Type B pancreatic cell (in vitro differentiated cells): ENCODE data around the gene GNAS-AS1. TPM values are rescaled to one million over a fixed set of nuclear protein-coding genes. Genes with fewer than 3 reads are reported as not detected.

Experiments used
- DNase-seq: peaks from one replicate; pipeline ENCODE4 v3.0.0; 2021; ENCODE audit warnings: mixed read lengths; ENCODE audit not compliant: unreplicated experiment; ENCODE audit errors: extremely low spot score
- H3K27ac Mint-ChIP-seq: 2 replicates; pipeline ENCODE4 v1.8.0; 2021; ENCODE audit warnings: mild to moderate bottlenecking, mixed read lengths
- H3K27me3 Mint-ChIP-seq: 2 replicates; pipeline ENCODE4 v1.8.0; 2021; ENCODE audit warnings: mixed read lengths
- H3K36me3 Mint-ChIP-seq: 2 replicates; pipeline ENCODE4 v1.8.0; 2021; ENCODE audit warnings: mixed read lengths
- H3K4me1 Mint-ChIP-seq: one replicate; pipeline ENCODE4 v1.8.0; 2021; ENCODE audit warnings: mixed read lengths; ENCODE audit not compliant: unreplicated experiment
- H3K4me3 Mint-ChIP-seq: 2 replicates; pipeline ENCODE4 v1.8.0; 2021; ENCODE audit warnings: mild to moderate bottlenecking, mixed read lengths
- H3K9me3 Mint-ChIP-seq: 2 replicates; pipeline ENCODE4 v1.8.0; 2021; ENCODE audit warnings: mixed read lengths
- total RNA-seq: library from RNA; stranded (reverse); gene quantifications from 2 replicates; pipeline ENCODE4 v1.2.1, GENCODE V29; 2021; ENCODE audit warnings: low replicate concordance
- TF ChIP-seq, protein P1 (sequence below): fragments of 200-600 bp; sonication (generic); conservative IDR thresholded peaks from 2 replicates; pipeline ENCODE4 v1.5.0; 2021; ENCODE audit warnings: antibody characterized with exemption, mild to moderate bottlenecking

Gene GNAS-AS1
- total RNA-seq, 1 donor from 2014 or later = 6.1 TPM

DNA sequence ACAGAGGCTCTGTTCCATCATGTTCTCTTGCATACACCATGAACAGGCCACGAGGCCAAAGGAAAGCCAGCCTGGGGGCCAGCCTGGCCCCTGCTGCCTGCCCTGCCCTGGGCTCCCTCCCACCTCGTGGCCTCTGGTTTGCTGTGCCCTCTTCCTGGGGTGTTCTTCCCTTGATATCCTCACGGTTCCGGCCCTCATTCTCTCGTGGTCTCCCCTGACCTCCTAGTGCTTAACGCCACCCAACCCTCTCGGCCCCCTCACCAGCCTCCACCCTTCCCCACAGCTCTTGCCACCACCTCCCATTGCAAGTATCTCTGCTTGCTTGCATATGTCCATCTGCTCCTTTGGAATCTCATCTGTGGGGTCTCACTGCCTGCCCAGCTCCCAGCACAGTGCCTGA lies 73.0 kb downstream of the GNAS-AS1 start:
- Mint-ChIP-seq H3K36me3 (no peaks in the 10 kb centered on the region), H3K27me3 (peaks cover 65% of the 10 kb centered on the region), H3K27ac (no peak overlapping the region), H3K4me1 (no peaks in the 10 kb centered on the region), H3K4me3 (no peak overlapping the region), H3K9me3 (no peaks in the 10 kb centered on the region)
- DNase-seq = no peak
- TF ChIP-seq, protein P1, sequence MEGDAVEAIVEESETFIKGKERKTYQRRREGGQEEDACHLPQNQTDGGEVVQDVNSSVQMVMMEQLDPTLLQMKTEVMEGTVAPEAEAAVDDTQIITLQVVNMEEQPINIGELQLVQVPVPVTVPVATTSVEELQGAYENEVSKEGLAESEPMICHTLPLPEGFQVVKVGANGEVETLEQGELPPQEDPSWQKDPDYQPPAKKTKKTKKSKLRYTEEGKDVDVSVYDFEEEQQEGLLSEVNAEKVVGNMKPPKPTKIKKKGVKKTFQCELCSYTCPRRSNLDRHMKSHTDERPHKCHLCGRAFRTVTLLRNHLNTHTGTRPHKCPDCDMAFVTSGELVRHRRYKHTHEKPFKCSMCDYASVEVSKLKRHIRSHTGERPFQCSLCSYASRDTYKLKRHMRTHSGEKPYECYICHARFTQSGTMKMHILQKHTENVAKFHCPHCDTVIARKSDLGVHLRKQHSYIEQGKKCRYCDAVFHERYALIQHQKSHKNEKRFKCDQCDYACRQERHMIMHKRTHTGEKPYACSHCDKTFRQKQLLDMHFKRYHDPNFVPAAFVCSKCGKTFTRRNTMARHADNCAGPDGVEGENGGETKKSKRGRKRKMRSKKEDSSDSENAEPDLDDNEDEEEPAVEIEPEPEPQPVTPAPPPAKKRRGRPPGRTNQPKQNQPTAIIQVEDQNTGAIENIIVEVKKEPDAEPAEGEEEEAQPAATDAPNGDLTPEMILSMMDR = no peak

DNA sequence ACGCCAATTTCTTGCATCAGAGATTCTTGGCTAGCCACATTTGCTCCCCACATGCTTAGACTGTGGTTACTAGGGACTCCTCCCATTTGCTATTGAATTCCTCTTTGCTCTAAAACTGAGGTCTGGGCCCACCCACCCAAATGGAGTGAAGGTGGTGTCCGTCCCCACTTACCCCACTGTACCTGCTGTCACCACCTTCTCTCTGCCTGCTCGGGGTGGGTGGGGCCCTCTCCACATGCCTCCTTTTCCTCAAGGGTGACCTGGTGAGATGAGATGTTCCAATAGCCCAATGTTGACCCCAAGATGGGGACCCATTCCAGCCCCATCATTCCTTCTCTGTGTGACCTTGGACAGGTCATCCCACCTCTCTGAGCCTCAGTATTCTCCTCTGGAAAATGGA lies 74.6 kb downstream of the GNAS-AS1 start:
- Mint-ChIP-seq H3K4me1 (no peaks in the 10 kb centered on the region), H3K36me3 (no peaks in the 10 kb centered on the region), H3K27ac (no peak overlapping the region), H3K4me3 (no peak overlapping the region), H3K27me3 (peaks cover 62% of the 10 kb centered on the region), H3K9me3 (no peaks in the 10 kb centered on the region)
- DNase-seq = no peak
- TF ChIP-seq, protein P1 = no peak

DNA sequence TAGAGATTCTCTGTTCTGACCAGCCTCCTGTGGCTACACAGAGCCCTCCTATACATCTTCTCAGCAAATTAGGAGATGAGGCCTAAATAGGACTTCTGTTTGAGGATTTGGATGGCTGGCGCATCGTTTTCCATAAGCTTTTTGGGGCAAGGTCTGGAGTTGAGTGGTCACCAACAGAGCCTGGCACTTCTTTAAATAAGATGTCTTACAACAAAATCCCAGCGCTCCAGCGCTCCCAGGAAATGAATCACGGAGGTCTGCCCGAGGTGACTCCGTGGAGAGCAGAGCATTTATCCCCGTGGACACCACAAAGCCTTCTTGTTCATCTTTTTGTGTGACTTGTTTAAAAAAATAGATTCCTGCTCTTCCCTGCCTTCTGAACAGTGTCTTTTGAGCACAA lies 75.3 kb downstream of the GNAS-AS1 start:
- H3K9me3 Mint-ChIP-seq = no peaks in the 10 kb centered on the region
- H3K4me1 Mint-ChIP-seq = no peaks in the 10 kb centered on the region
- H3K36me3 Mint-ChIP-seq = no peaks in the 10 kb centered on the region
- H3K4me3 Mint-ChIP-seq = no peak overlapping the region
- no peak for DNase-seq
- TF ChIP-seq, protein P1 = no peak
- no peak overlapping the region for H3K27ac Mint-ChIP-seq
- H3K27me3 Mint-ChIP-seq = peaks cover 62% of the 10 kb centered on the region

DNA sequence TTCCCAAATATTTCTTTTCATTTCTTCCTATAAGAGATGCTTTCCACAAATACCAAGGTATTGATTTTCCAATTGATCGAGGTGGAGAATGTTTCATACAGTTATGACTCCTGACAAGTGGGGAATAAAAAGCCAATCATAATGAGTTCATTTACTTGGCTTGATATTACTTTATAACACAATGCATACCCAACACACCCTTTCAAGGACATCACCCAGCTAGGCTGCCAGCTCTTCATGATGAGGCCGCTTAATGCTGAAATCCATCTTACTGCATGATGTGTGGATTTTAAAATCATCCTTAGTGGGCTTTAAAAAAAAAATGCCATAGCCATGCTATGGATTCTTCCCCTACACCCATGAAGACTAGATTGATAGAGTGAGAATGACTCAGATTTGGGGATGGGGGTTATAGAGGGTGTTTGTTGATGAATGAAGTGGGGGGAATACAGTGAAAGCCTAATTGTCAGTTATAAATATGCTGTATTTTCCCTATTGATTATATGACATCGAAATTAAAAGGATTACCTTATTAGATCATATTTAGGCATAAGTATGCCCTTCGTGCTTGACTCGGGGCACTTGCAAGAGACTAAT lies 75.9 kb downstream of the GNAS-AS1 start:
- Mint-ChIP-seq H3K27ac (no peak overlapping the region), H3K4me1 (no peaks in the 10 kb centered on the region), H3K9me3 (no peaks in the 10 kb centered on the region), H3K27me3 (peaks cover 64% of the 10 kb centered on the region), H3K36me3 (no peaks in the 10 kb centered on the region), H3K4me3 (no peak overlapping the region)
- DNase-seq = no peak
- TF ChIP-seq, protein P1 = no peak

DNA sequence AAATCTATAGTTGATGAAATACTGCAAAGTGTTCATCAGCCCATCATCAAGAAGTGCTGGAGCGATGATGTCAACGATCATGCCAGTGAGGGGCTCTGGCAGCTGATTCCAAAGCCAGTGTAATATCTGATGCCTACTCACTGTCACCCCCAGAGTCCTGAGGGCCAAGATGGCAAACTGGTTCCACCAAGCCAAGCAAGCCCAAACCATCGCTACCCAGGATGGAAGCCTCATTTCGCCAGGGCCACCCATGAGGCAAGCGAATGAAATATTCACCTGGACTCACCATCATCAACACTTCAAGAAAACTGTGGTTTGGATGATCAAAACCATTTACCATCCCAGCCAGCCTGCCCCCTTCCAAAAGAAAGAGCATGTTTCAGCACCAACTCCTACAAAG lies 76.5 kb downstream of the GNAS-AS1 start:
- no peak for DNase-seq
- Mint-ChIP-seq H3K36me3 (no peaks in the 10 kb centered on the region), H3K4me3 (no peak overlapping the region), H3K9me3 (no peaks in the 10 kb centered on the region), H3K4me1 (no peaks in the 10 kb centered on the region), H3K27ac (no peak overlapping the region), H3K27me3 (peaks cover 66% of the 10 kb centered on the region)
- TF ChIP-seq, protein P1 = no peak

DNA sequence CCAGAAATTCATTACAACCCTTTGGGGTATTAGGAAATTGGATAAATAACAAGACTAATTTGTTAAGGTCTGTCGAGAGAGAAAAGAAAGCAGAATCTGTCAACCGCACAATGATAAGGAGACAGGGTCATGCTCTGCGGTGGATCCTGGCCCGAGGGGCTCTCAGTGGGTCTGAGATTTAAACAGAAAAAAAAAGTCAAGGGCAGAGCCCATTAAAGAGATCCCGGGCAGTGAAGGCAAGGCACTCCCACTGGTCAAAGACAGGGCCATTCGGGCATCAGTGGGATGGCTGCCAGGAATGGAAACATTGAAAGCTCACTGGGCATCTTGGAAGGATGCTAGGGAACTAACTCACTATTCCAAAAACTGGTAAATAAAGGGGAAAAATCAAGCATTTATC lies 77.9 kb downstream of the GNAS-AS1 start:
- TF ChIP-seq, protein P1 = no peak
- DNase-seq = no peak
- H3K36me3 Mint-ChIP-seq = no peaks in the 10 kb centered on the region
- H3K4me3 Mint-ChIP-seq = no peak overlapping the region
- H3K9me3 Mint-ChIP-seq = no peaks in the 10 kb centered on the region
- H3K27ac Mint-ChIP-seq = no peak overlapping the region
- no peaks in the 10 kb centered on the region for H3K4me1 Mint-ChIP-seq
- H3K27me3 Mint-ChIP-seq = peaks cover 60% of the 10 kb centered on the region
